ENCODE measurements around the gene METTL3. TPM values are rescaled to one million over a fixed set of nuclear protein-coding genes. Genes with fewer than 3 reads are reported as not detected.

Gene METTL3
- total and polyA plus RNA-seq, 2 experiments from 2014 or later: 39.0 to 44.1 TPM

GRCh38 chr14:21467616-21468015 lies 43.5 kb downstream of the METTL3 start:
- Histone ChIP-seq H3K36me3 (replicated peaks; ENCODE audit: insufficient read depth, low read depth) (no peaks in the 10 kb centered on the region), H3K4me1 (ENCODE audit: insufficient read depth) (no peaks in the 10 kb centered on the region), H3K9me2 (replicated peaks; ENCODE audit: insufficient read depth) (no peaks in the 10 kb centered on the region), H3K4me3 (no peak overlapping the region), H2AFZ (no peak overlapping the region), H3K79me2 (no peaks in the 10 kb centered on the region), H3K9me3 (ENCODE audit: low read depth) (no peaks in the 10 kb centered on the region), H3K4me2 (no peak overlapping the region), H3K27me3 (no peaks in the 10 kb centered on the region), H4K20me1 (ENCODE audit: insufficient read depth, poor library complexity, severe bottlenecking) (no peaks in the 10 kb centered on the region), H3K27ac (no peak overlapping the region)
- 100% methylated on average over 1 of the region's 1 CpG for WGBS (ENCODE audit: low lambda C conversion rate, missing lambda C conversion rate)
- no peak for DNase-seq (ENCODE audit: low spot score)
- TF ChIP-seq EZH2 (IDR thresholded peaks at IDR 0.05; ENCODE audit: borderline replicate concordance): no peak
- no peak for TF ChIP-seq CTCF (IDR thresholded peaks at IDR 0.05; ENCODE audit: poor library complexity)
- no peak for TF ChIP-seq EZH2phosphoT487 (IDR thresholded peaks at IDR 0.05; ENCODE audit: low read depth, severe bottlenecking, unreplicated experiment)

DNA sequence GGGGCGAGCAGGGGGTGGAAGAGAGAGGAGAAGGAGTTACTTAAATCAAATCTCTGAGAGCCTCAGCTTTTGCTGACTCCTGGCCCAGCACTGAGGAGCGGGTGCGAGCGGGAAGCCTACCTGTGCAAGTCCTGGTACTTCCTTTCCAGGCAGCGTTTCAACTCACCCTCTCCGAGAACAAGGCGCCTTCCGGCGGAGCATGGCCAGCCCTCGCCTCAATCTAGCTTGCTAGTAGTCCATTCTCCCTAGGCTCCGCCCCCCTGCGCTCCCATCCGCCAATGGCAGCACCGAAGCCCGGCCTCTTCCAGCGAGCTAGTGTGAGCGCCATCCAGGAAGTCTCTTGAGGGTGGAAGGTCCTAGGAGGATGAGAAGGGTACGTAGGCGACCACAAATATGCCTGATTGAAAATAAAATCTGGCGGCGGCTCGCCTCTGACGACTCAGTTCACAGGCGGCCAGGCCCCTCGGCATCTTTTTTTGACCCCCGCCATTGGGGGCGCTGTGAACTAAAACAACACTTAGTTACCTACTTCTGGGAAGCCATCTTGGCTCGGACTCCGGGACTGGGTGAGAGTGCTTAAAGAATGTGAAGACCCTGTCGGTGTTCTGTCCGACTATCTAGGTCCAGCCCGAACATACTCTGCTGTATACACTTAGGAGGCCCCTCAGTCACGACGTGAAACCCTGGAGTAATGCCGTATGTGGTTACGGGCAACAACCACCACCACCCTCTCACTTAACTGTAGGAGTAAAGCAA lies 55.0 kb downstream of the METTL3 start, which contains the start of gene CHD8:
CHD8 (minus strand) TSS at position 212 of the 756 bp plus-strand sequence. CDS start 24,480 bp downstream, outside the sequence.
- Histone ChIP-seq H3K27me3 (no peaks in the 10 kb centered on the region), H4K20me1 (ENCODE audit: insufficient read depth, poor library complexity, severe bottlenecking) (no peaks in the 10 kb centered on the region), H3K79me2 (peaks cover 42% of the 10 kb centered on the region), H3K4me2 (peak within 1 kb of the TSS; percentile 81), H3K9me3 (ENCODE audit: low read depth) (no peaks in the 10 kb centered on the region), H2AFZ (peak within 1 kb of the TSS; percentile 97), H3K4me3 (peak within 1 kb of the TSS; percentile 47), H3K36me3 (replicated peaks; ENCODE audit: insufficient read depth, low read depth) (no peaks in the 10 kb centered on the region), H3K27ac (peak within 1 kb of the TSS; percentile 96), H3K9me2 (replicated peaks; ENCODE audit: insufficient read depth) (no peaks in the 10 kb centered on the region), H3K4me1 (ENCODE audit: insufficient read depth) (peaks cover 14% of the 10 kb centered on the region)
- DNase-seq (ENCODE audit: low spot score): peak; percentile 100
- 2% methylated on average over 36 of the region's 36 CpGs for WGBS (ENCODE audit: low lambda C conversion rate, missing lambda C conversion rate)
- TF ChIP-seq CTCF (IDR thresholded peaks at IDR 0.05; ENCODE audit: poor library complexity) (peak; percentile 72), EZH2 (IDR thresholded peaks at IDR 0.05; ENCODE audit: borderline replicate concordance) (no peak), EZH2phosphoT487 (IDR thresholded peaks at IDR 0.05; ENCODE audit: low read depth, severe bottlenecking, unreplicated experiment) (no peak)

- no peaks in the 10 kb centered on the region for H3K9me3 ChIP-seq (ENCODE audit: low read depth)
- peaks cover 48% of the 10 kb centered on the region for H3K79me2 ChIP-seq
- no peak for TF ChIP-seq EZH2 (IDR thresholded peaks at IDR 0.05; ENCODE audit: borderline replicate concordance)
- no peak for TF ChIP-seq EZH2phosphoT487 (IDR thresholded peaks at IDR 0.05; ENCODE audit: low read depth, severe bottlenecking, unreplicated experiment)
- no peak for TF ChIP-seq CTCF (IDR thresholded peaks at IDR 0.05; ENCODE audit: poor library complexity)
- H3K9me2 ChIP-seq (replicated peaks; ENCODE audit: insufficient read depth): no peaks in the 10 kb centered on the region
- peak overlapping the region; percentile 47 for H2AFZ ChIP-seq
- H3K27ac ChIP-seq: peak overlapping the region; percentile 84
- peak overlapping the region; percentile 39 for H3K4me3 ChIP-seq
- H3K27me3 ChIP-seq: no peaks in the 10 kb centered on the region
- peaks cover 14% of the 10 kb centered on the region for H3K4me1 ChIP-seq (ENCODE audit: insufficient read depth)
- DNase-seq (ENCODE audit: low spot score): peak; percentile 62
- H3K36me3 ChIP-seq (replicated peaks; ENCODE audit: insufficient read depth, low read depth): no peaks in the 10 kb centered on the region
- H3K4me2 ChIP-seq: peak overlapping the region; percentile 81
- H4K20me1 ChIP-seq (ENCODE audit: insufficient read depth, poor library complexity, severe bottlenecking): peaks cover 3% of the 10 kb centered on the region
- WGBS (ENCODE audit: low lambda C conversion rate, missing lambda C conversion rate): 2% methylated on average over 17 of the region's 17 CpGs
Measured at GRCh38 chr14:21455592-21455911, 55.6 kb downstream of the METTL3 start.
